HEK293 (cell line): Measurements from ENCODE around the gene ANKRD33.

Experiments
- CTCF ChIA-PET: fragments of 350-600 bp; formaldehyde crosslinking; extraction: SDS; loops from one replicate; lab custom pipeline; 2021; ENCODE audit warnings: antibody characterized with exemption; lab: Yijun Ruan, JAX
- POLR2A ChIA-PET: fragments of 300-600 bp; formaldehyde crosslinking; extraction: SDS; loops from one replicate; lab custom pipeline; 2020; ENCODE audit warnings: antibody characterized with exemption, inconsistent platforms; lab: Yijun Ruan, JAX
- H3K27ac ChIP-seq: fragments of 200-500 bp; sonication (Bioruptor generic); 2 replicates; pipeline ENCODE4 v1.5.1; 2014; ENCODE audit warnings: low read depth, low read length, control low read depth, inconsistent platforms; ENCODE audit errors: extremely low read depth
- H3K36me3 ChIP-seq, 2 experiments: fragments of 200-500 bp in 1 of 2; sonication (Bioruptor generic) in 1 of 2; 1 replicate in 1 of 2; 2 replicates in 1 of 2; pipeline ENCODE4 v1.5.1; 2014 to 2017; ENCODE audit warnings: inconsistent platforms in 2 of 2, low read length in 2 of 2; ENCODE audit not compliant: control insufficient read depth in 2 of 2, insufficient read depth in 1 of 2
- H3K4me1 ChIP-seq: fragments of 200-500 bp; sonication (Bioruptor generic); 2 replicates; pipeline ENCODE4 v1.5.1; 2014; ENCODE audit warnings: mild to moderate bottlenecking, low read length, inconsistent platforms; ENCODE audit not compliant: control insufficient read depth, insufficient read depth
- H3K4me3 ChIP-seq: 2 replicates; pipeline ENCODE4 v1.5.1; 2011; ENCODE audit warnings: low read depth, mild to moderate bottlenecking, control low read depth, low read length, moderate library complexity
- H3K9me3 ChIP-seq: fragments of 200-500 bp; sonication (Bioruptor generic); 2 replicates; pipeline ENCODE4 v1.5.1; 2014; ENCODE audit warnings: low read depth, low read length, inconsistent platforms; ENCODE audit not compliant: control insufficient read depth, insufficient read depth
- PRDM1 ChIP-seq: fragments of 450-650 bp; formaldehyde crosslinking; IDR thresholded peaks from 2 replicates; pipeline ENCODE4; 2016; ENCODE audit warnings: missing biosample characterization, missing genetic modification characterization
- PRDM10 ChIP-seq: fragments of 450-650 bp; formaldehyde crosslinking; IDR thresholded peaks from 2 replicates; pipeline ENCODE4 v1.5.1; 2016; ENCODE audit warnings: missing biosample characterization, missing genetic modification characterization
- PRDM2 ChIP-seq: fragments of 450-650 bp; formaldehyde crosslinking; IDR thresholded peaks from 2 replicates; pipeline ENCODE4 v1.5.1; 2016; ENCODE audit warnings: missing biosample characterization, missing genetic modification characterization, borderline replicate concordance
- TRIM28 ChIP-seq: IDR thresholded peaks from 2 replicates; pipeline ENCODE4 v1.6.1; 2011; ENCODE audit warnings: low read length, control low read depth, borderline replicate concordance
- ZNF112 ChIP-seq: fragments of 450-650 bp; formaldehyde crosslinking; IDR thresholded peaks from 2 replicates; pipeline ENCODE4 v1.5.0; 2017; ENCODE audit warnings: missing biosample characterization, missing genetic modification characterization
- ZNF157 ChIP-seq: fragments of 450-650 bp; formaldehyde crosslinking; IDR thresholded peaks from 2 replicates; pipeline ENCODE4 v1.5.1; 2016; ENCODE audit warnings: missing biosample characterization, missing genetic modification characterization
- ZNF211 ChIP-seq: fragments of 450-650 bp; formaldehyde crosslinking; IDR thresholded peaks from 2 replicates; pipeline ENCODE4 v1.5.1; 2016; ENCODE audit warnings: low read depth, missing biosample characterization, missing genetic modification characterization
- ZNF274 ChIP-seq, 2 experiments: fragments of 200-500 bp in 1 of 2; fragments of 450-650 bp in 1 of 2; sonication (Bioruptor generic) in 1 of 2; formaldehyde crosslinking in 1 of 2; IDR thresholded peaks; 2 replicates each; pipeline versions ENCODE4 v1.5.1 to v1.6.1; 2014 to 2016; ENCODE audit warnings: borderline replicate concordance in 1 of 2, inconsistent platforms in 1 of 2, low read length in 1 of 2, missing biosample characterization in 1 of 2, missing genetic modification characterization in 1 of 2
- ZNF398 ChIP-seq: fragments of 450-650 bp; formaldehyde crosslinking; IDR thresholded peaks from 2 replicates; pipeline ENCODE4 v1.5.1; 2017; ENCODE audit warnings: missing biosample characterization, missing genetic modification characterization
- ZNF571 ChIP-seq: fragments of 450-650 bp; formaldehyde crosslinking; IDR thresholded peaks from 2 replicates; pipeline ENCODE4 v1.5.0; 2017; ENCODE audit warnings: missing biosample characterization, missing genetic modification characterization
- ZNF677 ChIP-seq: fragments of 450-650 bp; IDR thresholded peaks from 2 replicates; pipeline ENCODE4 v1.5.0; 2018; ENCODE audit warnings: missing biosample characterization, mild to moderate bottlenecking, missing genetic modification characterization, moderate library complexity
- TF ChIP-seq, protein P1 (sequence below): fragments of 450-650 bp; formaldehyde crosslinking; conservative IDR thresholded peaks from 2 replicates; pipeline ENCODE4 v1.5.1; 2016; ENCODE audit warnings: low read depth, missing biosample characterization, missing genetic modification characterization
- TF ChIP-seq, protein P2 (sequence below): fragments of 450-650 bp; IDR thresholded peaks from 2 replicates; pipeline ENCODE4 v1.5.1; 2018; ENCODE audit warnings: missing biosample characterization, missing genetic modification characterization
- TF ChIP-seq, protein P3 (sequence below): fragments of 450-650 bp; formaldehyde crosslinking; IDR thresholded peaks from 2 replicates; pipeline ENCODE4 v1.5.1; 2016; ENCODE audit warnings: missing biosample characterization, missing genetic modification characterization

ANKRD33 gene

GRCh38 chr12:51879102-51879501 is 8.8 kb upstream of the ANKRD33 start (continued):
- TF ChIP-seq, protein P1, sequence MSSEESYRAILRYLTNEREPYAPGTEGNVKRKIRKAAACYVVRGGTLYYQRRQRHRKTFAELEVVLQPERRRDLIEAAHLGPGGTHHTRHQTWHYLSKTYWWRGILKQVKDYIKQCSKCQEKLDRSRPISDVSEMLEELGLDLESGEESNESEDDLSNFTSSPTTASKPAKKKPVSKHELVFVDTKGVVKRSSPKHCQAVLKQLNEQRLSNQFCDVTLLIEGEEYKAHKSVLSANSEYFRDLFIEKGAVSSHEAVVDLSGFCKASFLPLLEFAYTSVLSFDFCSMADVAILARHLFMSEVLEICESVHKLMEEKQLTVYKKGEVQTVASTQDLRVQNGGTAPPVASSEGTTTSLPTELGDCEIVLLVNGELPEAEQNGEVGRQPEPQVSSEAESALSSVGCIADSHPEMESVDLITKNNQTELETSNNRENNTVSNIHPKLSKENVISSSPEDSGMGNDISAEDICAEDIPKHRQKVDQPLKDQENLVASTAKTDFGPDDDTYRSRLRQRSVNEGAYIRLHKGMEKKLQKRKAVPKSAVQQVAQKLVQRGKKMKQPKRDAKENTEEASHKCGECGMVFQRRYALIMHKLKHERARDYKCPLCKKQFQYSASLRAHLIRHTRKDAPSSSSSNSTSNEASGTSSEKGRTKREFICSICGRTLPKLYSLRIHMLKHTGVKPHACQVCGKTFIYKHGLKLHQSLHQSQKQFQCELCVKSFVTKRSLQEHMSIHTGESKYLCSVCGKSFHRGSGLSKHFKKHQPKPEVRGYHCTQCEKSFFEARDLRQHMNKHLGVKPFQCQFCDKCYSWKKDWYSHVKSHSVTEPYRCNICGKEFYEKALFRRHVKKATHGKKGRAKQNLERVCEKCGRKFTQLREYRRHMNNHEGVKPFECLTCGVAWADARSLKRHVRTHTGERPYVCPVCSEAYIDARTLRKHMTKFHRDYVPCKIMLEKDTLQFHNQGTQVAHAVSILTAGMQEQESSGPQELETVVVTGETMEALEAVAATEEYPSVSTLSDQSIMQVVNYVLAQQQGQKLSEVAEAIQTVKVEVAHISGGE (tag by site-specific recombination) = no peak
- TF ChIP-seq PRDM1 (tag by site-specific recombination) (no peak), PRDM2 (tag by site-specific recombination) (no peak), ZNF112 (tag by site-specific recombination) (no peak), ZNF211 (tag by site-specific recombination) (no peak), ZNF274 (IDR thresholded peaks at IDR 0.05; ENCODE audit: low read length) (no peak), ZNF274 (tag by site-specific recombination; IDR thresholded peaks at IDR 0.05; ENCODE audit: borderline replicate concordance) (no peak), ZNF157 (tag by site-specific recombination) (no peak), TRIM28 (no peak), ZNF677 (tag by site-specific recombination) (no peak), ZNF398 (tag by site-specific recombination) (no peak), ZNF571 (tag by site-specific recombination) (no peak)
- TF ChIP-seq, protein P2, sequence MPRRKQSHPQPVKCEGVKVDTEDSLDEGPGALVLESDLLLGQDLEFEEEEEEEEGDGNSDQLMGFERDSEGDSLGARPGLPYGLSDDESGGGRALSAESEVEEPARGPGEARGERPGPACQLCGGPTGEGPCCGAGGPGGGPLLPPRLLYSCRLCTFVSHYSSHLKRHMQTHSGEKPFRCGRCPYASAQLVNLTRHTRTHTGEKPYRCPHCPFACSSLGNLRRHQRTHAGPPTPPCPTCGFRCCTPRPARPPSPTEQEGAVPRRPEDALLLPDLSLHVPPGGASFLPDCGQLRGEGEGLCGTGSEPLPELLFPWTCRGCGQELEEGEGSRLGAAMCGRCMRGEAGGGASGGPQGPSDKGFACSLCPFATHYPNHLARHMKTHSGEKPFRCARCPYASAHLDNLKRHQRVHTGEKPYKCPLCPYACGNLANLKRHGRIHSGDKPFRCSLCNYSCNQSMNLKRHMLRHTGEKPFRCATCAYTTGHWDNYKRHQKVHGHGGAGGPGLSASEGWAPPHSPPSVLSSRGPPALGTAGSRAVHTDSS = no peak

DNA sequence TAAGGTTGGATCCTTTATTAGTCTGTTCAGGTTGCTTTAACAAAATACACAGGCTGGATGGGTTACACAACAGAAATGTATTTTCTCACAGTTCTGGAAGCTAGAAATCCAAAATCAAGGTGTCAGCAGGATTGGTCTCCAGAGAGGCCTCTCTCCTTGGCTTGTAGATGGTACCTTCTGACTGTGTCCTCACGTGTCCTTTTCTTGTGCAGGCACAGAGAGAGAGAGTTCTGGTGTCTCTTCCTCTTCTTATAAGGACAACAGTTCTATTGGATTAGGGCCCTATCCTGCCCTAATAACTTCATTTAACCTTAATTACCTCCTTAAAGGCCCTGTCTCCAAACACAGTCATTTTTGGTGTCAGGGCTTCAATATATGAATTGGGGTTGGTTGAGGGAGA is 4.6 kb upstream of the ANKRD33 start:
- Histone ChIP-seq H3K36me3 (no peaks in the 10 kb centered on the region), H3K27ac (no peak overlapping the region), H3K4me3 (no peak overlapping the region), H3K9me3 (no peaks in the 10 kb centered on the region), H3K4me1 (no peaks in the 10 kb centered on the region)
- CTCF ChIA-PET = interaction anchor here (0.5 to 0.9 kb wide), 2 partner anchors 11 to 495 kb away, joined by 3 to 4 read pairs; no protein-coding TSS in a partner anchor
- TF ChIP-seq, protein P3, sequence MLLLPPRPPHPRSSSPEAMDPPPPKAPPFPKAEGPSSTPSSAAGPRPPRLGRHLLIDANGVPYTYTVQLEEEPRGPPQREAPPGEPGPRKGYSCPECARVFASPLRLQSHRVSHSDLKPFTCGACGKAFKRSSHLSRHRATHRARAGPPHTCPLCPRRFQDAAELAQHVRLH (tag by site-specific recombination) = no peak
- peak; percentile 63 for TF ChIP-seq PRDM10 (tag by site-specific recombination)
- POLR2A ChIA-PET = no interaction called here
